Erythroblast (primary cell): Measurements from ENCODE around the gene CSTB.

ENCODE experiments used
- GATA1 ChIP-seq: IDR thresholded peaks from 2 replicates; pipeline ENCODE4 v1.6.1; 2011; ENCODE audit warnings: low read depth, mild to moderate bottlenecking, control low read depth, low read length, moderate library complexity
- POLR2A ChIP-seq: IDR thresholded peaks from 2 replicates; pipeline ENCODE4 v1.6.1; 2011; ENCODE audit warnings: mild to moderate bottlenecking, low read length

DNA sequence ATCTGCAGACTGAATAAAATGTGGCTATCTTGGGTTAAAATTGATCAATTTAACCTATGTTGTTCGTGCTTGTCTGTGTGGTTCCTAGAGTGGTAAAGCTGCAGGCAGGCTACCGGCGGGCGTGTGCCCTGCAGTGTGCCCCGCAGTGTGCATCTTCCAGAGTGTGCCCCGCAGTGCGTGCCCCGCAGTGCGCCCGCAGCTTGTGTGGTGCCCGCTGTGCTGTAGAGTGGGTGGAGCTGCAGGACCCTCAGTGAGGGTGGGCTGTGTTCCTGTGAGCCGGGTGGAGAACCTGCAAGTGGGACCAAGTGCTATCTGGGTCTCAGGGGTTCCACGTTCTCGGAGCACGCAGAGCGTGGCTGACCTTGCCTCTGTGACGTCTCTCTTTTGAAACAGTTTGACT lies 24.0 kb upstream of the CSTB start:
- TF ChIP-seq POLR2A (no peak), GATA1 (no peak)
